Measurements from ENCODE around the gene FLT4.
"Not testable (repeated sequence)": the region's sequence is repeated elsewhere in the genome, so short reads cannot be mapped to it uniquely, and the experiment has no call there.

FLT4 gene

DNA sequence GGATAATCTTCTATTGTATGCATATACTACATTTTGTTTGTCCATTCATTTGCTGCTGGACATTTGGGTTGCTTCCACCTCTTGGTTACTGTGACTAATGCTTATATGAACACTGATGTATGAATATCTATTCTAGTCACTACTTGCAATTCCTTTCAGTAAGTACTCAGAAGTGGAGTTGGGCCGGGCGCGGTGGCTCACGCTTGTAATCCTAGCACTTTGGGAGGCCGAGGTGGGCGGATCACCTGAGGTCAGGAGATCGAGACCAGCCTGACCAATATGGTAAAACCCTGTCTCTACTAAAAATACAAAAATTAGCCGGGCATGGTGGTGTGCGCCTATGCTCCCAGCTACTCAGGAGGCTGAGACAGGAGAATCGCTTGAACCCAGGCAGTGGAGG lies 28.9 kb upstream of the FLT4 start:
- peaks cover 25% of the 10 kb centered on the region for H3K27me3 Mint-ChIP-seq
- peaks cover 10% of the 10 kb centered on the region for H3K4me1 Mint-ChIP-seq (ENCODE audit: low read depth)
- not testable (repeated sequence) for H3K4me3 Mint-ChIP-seq; H3K36me3 Mint-ChIP-seq (ENCODE audit: low read depth); H3K9me3 Mint-ChIP-seq; DNase-seq; H3K27ac Mint-ChIP-seq

GRCh38 chr5:180675036-180675635 lies 25.7 kb upstream of the FLT4 start:
- Mint-ChIP-seq H3K27me3 (peaks cover 29% of the 10 kb centered on the region), H3K36me3 (ENCODE audit: low read depth) (no peaks in the 10 kb centered on the region), H3K27ac (no peak overlapping the region), H3K9me3 (no peaks in the 10 kb centered on the region), H3K4me3 (no peak overlapping the region), H3K4me1 (ENCODE audit: low read depth) (peaks cover 9% of the 10 kb centered on the region)
- no peak for DNase-seq

- Mint-ChIP-seq H3K4me3 (peak overlapping the region; percentile 57), H3K27me3 (peaks cover 29% of the 10 kb centered on the region)
- H3K9me3 Mint-ChIP-seq; DNase-seq; H3K36me3 Mint-ChIP-seq (ENCODE audit: low read depth); H3K27ac Mint-ChIP-seq; H3K4me1 Mint-ChIP-seq (ENCODE audit: low read depth): not testable (repeated sequence)
Measured at GRCh38 chr5:180674090-180674475, 24.7 kb upstream of the FLT4 start.

DNA sequence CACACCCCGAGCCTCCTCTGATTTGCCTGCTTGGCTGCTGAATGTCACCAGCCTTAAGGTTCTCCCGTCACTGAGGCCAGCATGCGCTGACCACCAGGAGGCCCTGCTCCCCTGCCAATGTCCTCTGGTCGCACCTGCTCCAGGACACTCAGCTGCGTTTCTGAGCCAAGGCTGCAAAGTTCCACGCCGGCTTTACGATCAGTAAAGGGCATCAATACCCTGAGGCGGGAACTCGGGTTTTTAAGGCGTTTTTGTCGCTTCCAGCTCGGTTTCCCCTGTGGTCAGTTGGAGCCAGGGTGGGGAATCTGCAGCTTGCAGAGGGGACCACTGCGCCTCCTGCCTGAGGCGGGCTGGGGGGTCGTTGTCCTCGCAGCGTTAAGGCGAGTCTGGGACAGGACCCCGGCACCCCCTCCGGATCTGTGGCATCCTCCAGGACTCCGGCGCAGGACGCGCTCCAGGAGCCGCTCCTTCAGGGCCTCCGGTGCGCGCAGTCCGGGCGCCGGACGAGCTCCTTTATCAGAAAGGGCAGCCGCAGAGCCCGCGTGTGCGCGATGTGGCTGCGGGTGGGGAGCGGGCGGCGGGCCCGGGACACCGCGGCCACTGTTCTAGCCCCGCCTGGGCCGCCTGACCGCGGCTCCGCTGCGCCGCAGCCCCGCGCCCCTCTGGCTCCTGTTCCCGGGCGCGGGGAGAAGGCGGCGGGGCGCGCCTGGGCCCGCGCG lies 24.1 kb upstream of the FLT4 start:
- no peak overlapping the region for H3K4me3 Mint-ChIP-seq
- peaks cover 29% of the 10 kb centered on the region for H3K27me3 Mint-ChIP-seq
- no peaks in the 10 kb centered on the region for H3K36me3 Mint-ChIP-seq (ENCODE audit: low read depth)
- no peak for DNase-seq
- H3K4me1 Mint-ChIP-seq (ENCODE audit: low read depth), result peaks cover 9% of the 10 kb centered on the region
- H3K27ac Mint-ChIP-seq, result no peak overlapping the region
- no peaks in the 10 kb centered on the region for H3K9me3 Mint-ChIP-seq

DNA sequence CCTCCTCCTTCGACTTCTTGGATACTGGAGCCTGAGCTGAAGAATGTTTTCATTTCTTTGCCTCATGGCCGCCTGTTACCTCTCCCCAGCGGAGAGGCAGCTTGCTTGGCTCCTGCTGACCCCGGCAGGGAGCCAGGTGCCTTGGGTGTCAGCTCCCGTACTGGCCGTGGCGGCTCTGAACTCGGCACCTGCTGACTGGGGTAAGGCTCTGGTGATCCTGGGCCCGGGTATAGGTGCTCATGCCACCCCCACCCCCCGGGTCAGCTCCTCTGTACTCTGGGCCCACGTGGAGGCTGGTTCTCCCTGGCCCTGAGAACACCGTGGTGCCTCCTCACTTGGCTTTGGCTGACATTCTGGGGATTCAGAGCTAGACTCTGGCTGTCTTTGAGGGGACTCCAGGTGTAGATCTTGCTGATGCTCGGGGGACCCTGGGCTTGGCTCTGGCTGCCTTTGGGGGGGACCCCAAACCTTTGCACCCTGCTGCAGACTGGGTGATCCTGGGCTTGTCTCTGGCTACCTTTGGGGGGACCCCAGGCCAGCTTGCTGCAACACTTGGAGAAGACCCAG lies 22.6 kb upstream of the FLT4 start:
- H3K4me1 Mint-ChIP-seq (ENCODE audit: low read depth); H3K27ac Mint-ChIP-seq; H3K4me3 Mint-ChIP-seq; H3K36me3 Mint-ChIP-seq (ENCODE audit: low read depth); DNase-seq; H3K9me3 Mint-ChIP-seq: not testable (repeated sequence)
- peaks cover 26% of the 10 kb centered on the region for H3K27me3 Mint-ChIP-seq

DNA sequence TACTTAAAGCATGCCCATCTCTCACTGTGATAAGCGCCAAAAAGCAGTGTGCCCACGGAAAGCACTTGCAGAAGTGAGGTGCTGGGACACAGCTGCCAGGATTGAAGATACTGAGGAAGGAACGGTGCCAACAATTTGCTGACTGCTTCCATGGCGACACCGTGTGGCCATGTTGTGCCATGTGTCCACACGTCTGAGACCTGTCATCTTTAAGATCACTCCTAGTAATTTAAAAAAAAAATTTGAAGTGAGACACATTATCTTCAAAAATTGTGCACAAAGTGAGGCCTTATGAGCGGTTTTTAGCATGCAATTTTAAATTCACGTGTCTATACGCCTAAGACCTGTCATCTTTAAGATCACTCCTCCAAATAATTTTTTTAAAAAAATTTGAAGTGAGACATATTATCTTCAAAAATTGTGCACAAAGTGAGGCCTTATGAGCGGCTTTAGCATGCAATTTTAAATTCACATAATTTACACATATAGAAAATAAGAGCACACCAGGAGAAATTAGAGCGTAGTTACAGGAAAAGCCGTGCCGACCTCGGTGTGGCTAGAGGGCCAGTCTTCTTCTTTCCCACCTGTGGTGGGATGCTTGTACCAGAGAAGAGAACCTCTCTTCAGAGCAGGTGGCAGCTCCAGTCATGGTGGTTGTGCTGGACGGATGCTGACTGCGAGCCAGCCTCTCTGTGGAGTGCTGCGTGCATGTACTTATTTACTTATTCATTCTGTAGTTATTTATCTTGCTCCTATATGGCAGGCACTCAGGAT lies 21.4 kb upstream of the FLT4 start:
- Mint-ChIP-seq H3K27ac (no peak overlapping the region), H3K36me3 (ENCODE audit: low read depth) (no peaks in the 10 kb centered on the region), H3K4me1 (ENCODE audit: low read depth) (peaks cover 9% of the 10 kb centered on the region), H3K27me3 (peaks cover 21% of the 10 kb centered on the region), H3K4me3 (no peak overlapping the region), H3K9me3 (no peaks in the 10 kb centered on the region)
- peak; percentile 67 for DNase-seq

DNA sequence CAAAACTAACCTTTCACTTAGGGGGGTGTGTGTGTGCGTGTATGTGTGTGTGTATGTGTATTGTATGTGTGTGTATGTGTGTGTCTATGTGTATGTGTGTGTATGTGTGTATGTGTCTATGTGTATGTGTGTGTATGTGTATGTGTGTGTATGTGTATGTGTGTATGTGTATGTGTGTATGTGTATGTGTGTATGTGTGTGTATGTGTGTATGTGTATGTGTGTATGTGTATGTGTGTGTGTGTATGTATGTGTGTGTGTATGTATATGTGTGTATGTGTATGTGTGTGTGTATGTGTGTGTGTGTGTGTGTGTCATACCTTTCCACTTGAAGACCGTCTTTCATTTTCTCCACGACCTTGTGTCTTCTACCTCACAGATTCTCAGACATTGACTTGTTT lies 20.8 kb upstream of the FLT4 start:
- no peak overlapping the region for H3K27ac Mint-ChIP-seq
- no peaks in the 10 kb centered on the region for H3K9me3 Mint-ChIP-seq
- no peak overlapping the region for H3K4me3 Mint-ChIP-seq
- DNase-seq, result no peak
- peaks cover 9% of the 10 kb centered on the region for H3K4me1 Mint-ChIP-seq (ENCODE audit: low read depth)
- H3K27me3 Mint-ChIP-seq, result peaks cover 16% of the 10 kb centered on the region
- H3K36me3 Mint-ChIP-seq (ENCODE audit: low read depth), result no peaks in the 10 kb centered on the region

GRCh38 chr5:180669661-180670060 lies 20.3 kb upstream of the FLT4 start:
- H3K27ac Mint-ChIP-seq, result no peak overlapping the region
- H3K4me1 Mint-ChIP-seq (ENCODE audit: low read depth), result peaks cover 7% of the 10 kb centered on the region
- no peaks in the 10 kb centered on the region for H3K36me3 Mint-ChIP-seq (ENCODE audit: low read depth)
- H3K4me3 Mint-ChIP-seq, result no peak overlapping the region
- DNase-seq, result no peak
- peaks cover 13% of the 10 kb centered on the region for H3K27me3 Mint-ChIP-seq
- H3K9me3 Mint-ChIP-seq, result no peaks in the 10 kb centered on the region

GRCh38 chr5:180668835-180669596 lies 19.6 kb upstream of the FLT4 start:
- no peak overlapping the region for H3K27ac Mint-ChIP-seq
- H3K36me3 Mint-ChIP-seq (ENCODE audit: low read depth), result no peaks in the 10 kb centered on the region
- H3K4me3 Mint-ChIP-seq, result no peak overlapping the region
- H3K4me1 Mint-ChIP-seq (ENCODE audit: low read depth), result peaks cover 5% of the 10 kb centered on the region
- no peaks in the 10 kb centered on the region for H3K9me3 Mint-ChIP-seq
- DNase-seq, result no peak
- H3K27me3 Mint-ChIP-seq, result peaks cover 7% of the 10 kb centered on the region

GRCh38 chr5:180666812-180667211 lies 17.4 kb upstream of the FLT4 start:
- no peak for DNase-seq
- H3K9me3 Mint-ChIP-seq, result no peaks in the 10 kb centered on the region
- H3K27ac Mint-ChIP-seq, result no peak overlapping the region
- H3K36me3 Mint-ChIP-seq (ENCODE audit: low read depth), result no peaks in the 10 kb centered on the region
- no peak overlapping the region for H3K4me3 Mint-ChIP-seq
- H3K4me1 Mint-ChIP-seq (ENCODE audit: low read depth), result peaks cover 5% of the 10 kb centered on the region
- peaks cover 10% of the 10 kb centered on the region for H3K27me3 Mint-ChIP-seq

- Mint-ChIP-seq H3K27me3 (peaks cover 10% of the 10 kb centered on the region), H3K27ac (no peak overlapping the region), H3K36me3 (ENCODE audit: low read depth) (no peaks in the 10 kb centered on the region), H3K4me3 (no peak overlapping the region), H3K4me1 (ENCODE audit: low read depth) (peaks cover 5% of the 10 kb centered on the region), H3K9me3 (no peaks in the 10 kb centered on the region)
- no peak for DNase-seq
Measured at GRCh38 chr5:180665682-180666404, 16.4 kb upstream of the FLT4 start.

DNA sequence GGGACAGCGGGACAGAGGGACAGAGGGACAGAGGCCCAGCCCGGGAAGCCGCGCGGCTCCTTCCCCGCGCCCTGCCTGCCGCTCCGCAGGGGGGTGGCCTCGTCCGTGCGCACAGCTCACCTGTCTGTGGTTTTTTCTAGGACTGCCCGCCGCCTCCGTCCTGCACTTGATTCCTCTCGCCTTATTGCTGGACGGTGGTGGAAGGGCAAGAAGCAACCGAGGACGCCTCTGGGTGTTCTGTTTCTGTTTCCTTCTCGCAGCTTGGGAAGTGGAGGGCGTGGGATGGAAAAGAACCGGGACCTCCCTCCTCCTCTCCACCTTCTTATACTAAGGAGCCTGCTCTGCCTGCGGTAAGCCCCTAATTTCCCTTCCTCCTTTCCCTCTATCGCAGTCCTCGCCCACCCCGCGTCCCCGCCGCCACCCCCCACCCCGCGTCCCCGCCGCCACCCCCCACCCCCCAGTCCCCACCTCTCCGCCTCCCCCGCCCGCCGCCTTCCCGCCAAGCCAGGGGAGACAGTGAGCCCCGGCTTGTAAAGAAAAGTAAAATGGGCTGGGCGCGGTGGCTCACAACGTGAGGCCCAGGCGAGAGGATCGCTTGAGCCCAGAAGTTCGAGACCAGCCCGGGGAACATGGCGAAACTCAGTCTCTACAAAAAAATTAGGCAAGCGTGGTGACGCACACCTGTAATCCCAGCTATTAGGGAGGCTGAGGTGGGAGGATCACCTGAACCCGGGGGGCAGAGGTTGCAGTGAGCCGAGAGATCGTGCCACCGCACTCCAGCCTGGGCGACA lies 9.6 kb upstream of the FLT4 start:
- no peak for DNase-seq
- Mint-ChIP-seq H3K9me3 (no peaks in the 10 kb centered on the region), H3K27me3 (peaks cover 34% of the 10 kb centered on the region), H3K4me3 (no peak overlapping the region), H3K27ac (no peak overlapping the region), H3K4me1 (ENCODE audit: low read depth) (no peaks in the 10 kb centered on the region), H3K36me3 (ENCODE audit: low read depth) (no peaks in the 10 kb centered on the region)

GRCh38 chr5:180655243-180655642 lies 5.8 kb upstream of the FLT4 start:
- DNase-seq; H3K4me3 Mint-ChIP-seq; H3K4me1 Mint-ChIP-seq (ENCODE audit: low read depth); H3K27ac Mint-ChIP-seq; H3K9me3 Mint-ChIP-seq; H3K36me3 Mint-ChIP-seq (ENCODE audit: low read depth): not testable (repeated sequence)
- H3K27me3 Mint-ChIP-seq, result peaks cover 45% of the 10 kb centered on the region

Data from activated T-cell treated with anti-CD3 and anti-CD28 coated beads, Interleukin-2, amount 50 U/mL, for 24 hours (primary cell).